ENCODE results near the gene PARD3B.
"Not testable (repeated sequence)": the region's sequence is repeated elsewhere in the genome, so short reads cannot be mapped to it uniquely, and the experiment has no call there.

The PARD3B gene

GRCh38 chr2:205471776-205472175 lies 926.5 kb downstream of the PARD3B start:
- no peak for DNase-seq (ENCODE audit: low read depth)

GRCh38 chr2:205473791-205474190 lies 928.5 kb downstream of the PARD3B start:
- DNase-seq (ENCODE audit: low read depth) = no peak

- peak; percentile 26 for DNase-seq (ENCODE audit: low read depth)
These were observed 929.6 kb downstream of the PARD3B start for GRCh38 chr2:205474741-205475415.

GRCh38 chr2:205475416-205475768 lies 930.1 kb downstream of the PARD3B start:
- no peak for DNase-seq (ENCODE audit: low read depth)

GRCh38 chr2:205477016-205477705 lies 931.9 kb downstream of the PARD3B start:
- no peak for DNase-seq (ENCODE audit: low read depth)

- no peak for DNase-seq (ENCODE audit: low read depth)
These were observed 936.6 kb downstream of the PARD3B start for GRCh38 chr2:205481861-205482260.

- DNase-seq (ENCODE audit: low read depth) = no peak
These were observed 937.3 kb downstream of the PARD3B start for GRCh38 chr2:205482399-205483081.

- no peak for DNase-seq (ENCODE audit: low read depth)
These were observed 937.8 kb downstream of the PARD3B start for GRCh38 chr2:205483095-205483494.

GRCh38 chr2:205484215-205484614 lies 938.9 kb downstream of the PARD3B start:
- DNase-seq (ENCODE audit: low read depth) = no peak

- DNase-seq (ENCODE audit: low read depth) = no peak
These were observed 939.5 kb downstream of the PARD3B start for GRCh38 chr2:205484764-205485163.

- DNase-seq (ENCODE audit: low read depth) = not testable (repeated sequence)
These were observed 948.3 kb downstream of the PARD3B start for GRCh38 chr2:205493528-205493927.

GRCh38 chr2:205494537-205495235 lies 949.4 kb downstream of the PARD3B start:
- no peak for DNase-seq (ENCODE audit: low read depth)

GRCh38 chr2:205495819-205496218 lies 950.5 kb downstream of the PARD3B start:
- no peak for DNase-seq (ENCODE audit: low read depth)

GRCh38 chr2:205496370-205496769 lies 951.1 kb downstream of the PARD3B start:
- no peak for DNase-seq (ENCODE audit: low read depth)

GRCh38 chr2:205496772-205497171 lies 951.5 kb downstream of the PARD3B start:
- no peak for DNase-seq (ENCODE audit: low read depth)

- DNase-seq (ENCODE audit: low read depth) = no peak
These were observed 953.7 kb downstream of the PARD3B start for GRCh38 chr2:205499006-205499405.

- no peak for DNase-seq (ENCODE audit: low read depth)
These were observed 954.8 kb downstream of the PARD3B start for GRCh38 chr2:205500065-205500464.

GRCh38 chr2:205500951-205501350 lies 955.7 kb downstream of the PARD3B start:
- no peak for DNase-seq (ENCODE audit: low read depth)

GRCh38 chr2:205501826-205502225 lies 956.6 kb downstream of the PARD3B start:
- no peak for DNase-seq (ENCODE audit: low read depth)

GRCh38 chr2:205505371-205505770 lies 960.1 kb downstream of the PARD3B start:
- DNase-seq (ENCODE audit: low read depth) = no peak

- no peak for DNase-seq (ENCODE audit: low read depth)
These were observed 964.4 kb downstream of the PARD3B start for GRCh38 chr2:205509655-205510054.

- no peak for DNase-seq (ENCODE audit: low read depth)
These were observed 965.1 kb downstream of the PARD3B start for GRCh38 chr2:205510345-205510744.

GRCh38 chr2:205511221-205511620 lies 965.9 kb downstream of the PARD3B start:
- no peak for DNase-seq (ENCODE audit: low read depth)

Measured in GM04503 (cell line).